Endothelial cell of umbilical vein (primary cell): ENCODE data around the gene SCN1B.

ENCODE experiments used
- EZH2 ChIP-seq: IDR thresholded peaks from 2 replicates; pipeline ENCODE4 v1.6.1; 2012; ENCODE audit warnings: borderline replicate concordance, low read depth, mild to moderate bottlenecking, moderate library complexity, low read length, inconsistent platforms; ENCODE audit not compliant: severe bottlenecking
- JUN ChIP-seq: IDR thresholded peaks from 2 replicates; pipeline ENCODE4 v1.6.1; 2011; ENCODE audit warnings: borderline replicate concordance, low read depth; ENCODE audit not compliant: insufficient read length, insufficient read depth
- MYC ChIP-seq: IDR thresholded peaks from one replicate; pipeline ENCODE4 v1.6.1; 2011; ENCODE audit warnings: mild to moderate bottlenecking, low read depth, low read length
- POLR2A ChIP-seq: IDR thresholded peaks from 2 replicates; pipeline ENCODE4 v1.6.1; 2012; ENCODE audit warnings: low read depth, mild to moderate bottlenecking, control low read depth, low read length
- POLR2AphosphoS5 ChIP-seq: IDR thresholded peaks from 2 replicates; pipeline ENCODE4 v1.6.1; 2012; ENCODE audit warnings: low read depth, mild to moderate bottlenecking, control low read depth, low read length, moderate library complexity; ENCODE audit not compliant: insufficient read depth
- TF ChIP-seq, protein P1 (sequence below): IDR thresholded peaks from 2 replicates; pipeline ENCODE4 v1.6.1; 2011; ENCODE audit not compliant: insufficient read depth, insufficient read length
- TF ChIP-seq, protein P2 (sequence below), 2 donors: IDR thresholded peaks; 1 replicate in 1 of 2; 2 replicates in 1 of 2; pipeline ENCODE4 v1.5.1; 2011; ENCODE audit warnings: low read length in 2 of 2, mild to moderate bottlenecking in 2 of 2, moderate library complexity in 2 of 2, control low read depth in 1 of 2, inconsistent platforms in 1 of 2, low read depth in 1 of 2; ENCODE audit not compliant: insufficient read depth in 1 of 2; ENCODE audit errors: extremely low read depth in 1 of 2

DNA sequence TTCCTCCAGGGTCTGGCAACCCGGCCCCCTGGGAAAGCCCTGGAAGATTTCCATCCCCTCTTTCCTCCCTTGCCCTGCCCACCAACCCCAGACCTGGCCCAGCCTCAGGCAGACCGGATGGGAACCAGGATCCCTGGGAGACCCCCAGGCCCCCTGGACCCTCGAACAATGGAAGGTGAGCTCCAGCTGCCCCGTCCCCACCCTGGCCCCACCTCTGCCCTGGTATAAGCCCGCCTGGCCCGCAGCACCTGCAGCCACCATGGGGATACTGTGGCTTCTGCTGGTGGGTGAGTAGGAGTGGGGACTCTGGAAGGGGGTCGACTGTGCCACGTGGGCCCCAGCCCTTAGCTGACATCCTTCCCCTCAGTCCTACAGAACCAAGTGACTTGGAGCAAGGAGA, 43.7 kb downstream of the SCN1B start:
- TF ChIP-seq POLR2A (no peak), POLR2AphosphoS5 (no peak), JUN (no peak), EZH2 (no peak), MYC (no peak)
- TF ChIP-seq, protein P1, sequence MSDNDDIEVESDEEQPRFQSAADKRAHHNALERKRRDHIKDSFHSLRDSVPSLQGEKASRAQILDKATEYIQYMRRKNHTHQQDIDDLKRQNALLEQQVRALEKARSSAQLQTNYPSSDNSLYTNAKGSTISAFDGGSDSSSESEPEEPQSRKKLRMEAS, result no peak
- TF ChIP-seq, protein P2, sequence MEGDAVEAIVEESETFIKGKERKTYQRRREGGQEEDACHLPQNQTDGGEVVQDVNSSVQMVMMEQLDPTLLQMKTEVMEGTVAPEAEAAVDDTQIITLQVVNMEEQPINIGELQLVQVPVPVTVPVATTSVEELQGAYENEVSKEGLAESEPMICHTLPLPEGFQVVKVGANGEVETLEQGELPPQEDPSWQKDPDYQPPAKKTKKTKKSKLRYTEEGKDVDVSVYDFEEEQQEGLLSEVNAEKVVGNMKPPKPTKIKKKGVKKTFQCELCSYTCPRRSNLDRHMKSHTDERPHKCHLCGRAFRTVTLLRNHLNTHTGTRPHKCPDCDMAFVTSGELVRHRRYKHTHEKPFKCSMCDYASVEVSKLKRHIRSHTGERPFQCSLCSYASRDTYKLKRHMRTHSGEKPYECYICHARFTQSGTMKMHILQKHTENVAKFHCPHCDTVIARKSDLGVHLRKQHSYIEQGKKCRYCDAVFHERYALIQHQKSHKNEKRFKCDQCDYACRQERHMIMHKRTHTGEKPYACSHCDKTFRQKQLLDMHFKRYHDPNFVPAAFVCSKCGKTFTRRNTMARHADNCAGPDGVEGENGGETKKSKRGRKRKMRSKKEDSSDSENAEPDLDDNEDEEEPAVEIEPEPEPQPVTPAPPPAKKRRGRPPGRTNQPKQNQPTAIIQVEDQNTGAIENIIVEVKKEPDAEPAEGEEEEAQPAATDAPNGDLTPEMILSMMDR (IDR thresholded peaks at IDR 0.05; ENCODE audit: extremely low read depth in 1 of 2, insufficient read depth in 1 of 2, low read depth in 1 of 2, low read length in 2 of 2), result no peak
